CD4-positive, alpha-beta T cell treated with Interleukin-17A for 1 hour (primary cell): ENCODE results near the gene SCYGR1.
"Not testable (repeated sequence)": the region's sequence is repeated elsewhere in the genome, so short reads cannot be mapped to it uniquely, and the experiment has no call there.

ENCODE experiments used
- DNase-seq: peaks from one replicate; pipeline ENCODE4 v3.0.0-alpha.2; 2020

Gene SCYGR1

DNA sequence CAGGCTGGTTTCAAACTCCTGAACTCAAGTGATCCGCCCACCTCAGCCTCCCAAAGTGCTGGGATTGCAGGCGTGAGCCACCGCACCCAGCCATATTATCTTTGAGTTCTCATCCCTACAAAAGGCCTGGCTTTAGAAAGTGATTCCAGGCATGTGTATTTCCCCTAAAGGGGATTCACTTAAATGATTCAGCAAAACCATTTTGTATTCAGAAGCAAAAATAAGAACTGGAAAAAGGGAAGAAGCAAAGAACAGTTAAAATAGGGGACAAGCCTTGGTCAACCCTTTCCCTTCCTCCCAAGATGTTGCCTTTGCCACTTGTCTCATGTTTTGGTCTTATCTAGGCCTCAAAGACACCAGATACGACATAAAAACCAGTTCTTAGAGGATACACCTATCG, 19.2 kb downstream of the SCYGR1 start:
- no peak for DNase-seq

DNA sequence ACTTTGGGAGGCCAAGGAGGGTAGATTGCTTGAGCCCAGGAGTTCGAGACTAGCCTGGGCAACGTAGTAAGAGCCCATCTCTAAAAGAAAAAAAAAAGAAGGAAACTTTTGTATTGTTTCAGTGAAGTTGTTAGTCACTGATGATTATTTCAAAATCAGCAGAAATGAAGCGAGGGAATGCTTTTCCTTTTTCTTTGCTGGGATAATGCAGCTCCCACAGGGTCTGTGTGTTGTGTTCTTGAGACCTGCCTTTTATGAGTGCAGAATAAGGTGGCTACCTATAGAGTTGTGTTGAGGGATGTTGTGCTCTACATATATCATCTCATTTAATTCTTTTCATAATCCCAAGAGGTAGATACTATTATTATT, 20.3 kb downstream of the SCYGR1 start:
- no peak for DNase-seq

DNA sequence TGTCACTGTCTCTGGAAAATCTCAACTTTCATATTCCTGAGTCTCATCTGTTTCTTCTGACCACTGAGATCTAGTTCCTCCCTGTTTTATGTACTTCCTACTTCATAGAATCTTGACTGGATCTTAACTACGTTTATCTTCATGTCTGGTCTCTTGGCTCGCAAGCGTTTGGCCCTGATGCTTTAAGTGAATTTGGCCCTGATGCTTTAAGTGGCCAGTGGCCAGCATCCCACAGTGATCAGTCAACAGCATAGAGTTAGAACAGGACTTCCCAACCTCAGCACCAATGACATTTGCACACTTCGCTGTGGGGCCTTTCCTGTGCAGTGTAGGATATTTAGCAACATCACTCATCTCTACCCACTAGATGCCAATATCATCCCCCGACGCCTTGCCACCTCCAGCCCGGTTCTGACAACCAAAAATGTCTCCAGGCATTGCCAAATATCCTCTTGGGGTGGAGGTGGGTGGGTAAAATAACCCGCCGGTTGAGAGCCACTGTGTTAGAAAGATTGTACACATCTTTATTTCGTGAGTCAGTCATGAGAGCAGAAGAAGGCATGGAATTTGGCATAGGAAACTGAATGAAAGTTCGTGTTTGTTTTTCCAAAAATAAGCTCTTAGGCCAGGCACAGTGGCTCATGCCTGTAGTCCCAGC, 20.9 kb downstream of the SCYGR1 start:
- no peak for DNase-seq

DNA sequence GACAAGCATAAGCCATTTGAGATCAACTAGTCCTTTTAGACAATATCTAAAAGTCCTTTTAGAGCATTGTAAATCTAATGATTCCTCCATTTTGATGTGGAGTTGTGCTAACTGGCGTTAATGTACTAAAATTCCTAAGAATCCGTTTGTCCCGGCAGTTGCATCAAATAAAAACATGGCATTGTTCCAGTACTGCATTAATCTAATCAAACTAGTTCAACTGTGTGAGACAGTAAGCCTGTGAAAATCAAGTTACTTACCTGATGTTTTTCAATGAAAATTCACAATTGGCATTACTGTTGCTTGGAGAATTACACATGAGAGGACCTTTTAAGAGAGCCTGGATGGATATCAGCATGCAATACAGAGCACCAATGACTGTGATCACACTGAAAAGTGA, 21.9 kb downstream of the SCYGR1 start:
- DNase-seq, result no peak

DNA sequence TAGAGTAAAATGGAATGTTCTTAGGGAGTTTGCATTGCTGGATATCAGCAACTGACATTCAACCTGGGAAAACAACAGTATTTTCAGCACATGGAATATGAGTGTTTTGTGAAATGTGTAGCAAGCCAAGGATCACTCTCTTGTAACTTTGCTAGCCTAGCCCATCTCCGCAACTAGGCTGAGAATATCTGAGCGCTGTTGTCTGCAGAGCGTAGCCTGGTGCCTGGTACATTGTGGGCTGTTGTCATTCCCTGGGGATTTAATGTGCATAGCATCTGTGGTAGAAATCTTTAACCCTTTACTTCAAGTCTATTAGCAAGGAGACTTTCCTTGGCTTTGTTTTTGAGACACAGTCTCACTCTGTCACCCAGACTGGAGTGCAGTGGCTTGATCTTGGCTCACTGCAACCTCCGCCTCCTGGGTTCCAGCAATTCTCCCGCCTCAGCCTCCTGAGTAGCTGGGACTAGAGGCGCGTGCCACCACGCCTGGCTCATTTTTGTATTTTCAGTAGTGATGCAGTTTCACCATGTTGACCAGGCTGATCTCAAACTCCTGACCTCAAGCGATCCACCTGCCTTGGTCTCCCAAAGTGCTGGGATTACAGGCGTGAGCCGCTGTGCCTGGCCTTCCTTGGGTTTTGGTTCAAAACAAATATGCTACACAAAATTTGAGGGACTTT, 23.0 kb downstream of the SCYGR1 start:
- not testable (repeated sequence) for DNase-seq

DNA sequence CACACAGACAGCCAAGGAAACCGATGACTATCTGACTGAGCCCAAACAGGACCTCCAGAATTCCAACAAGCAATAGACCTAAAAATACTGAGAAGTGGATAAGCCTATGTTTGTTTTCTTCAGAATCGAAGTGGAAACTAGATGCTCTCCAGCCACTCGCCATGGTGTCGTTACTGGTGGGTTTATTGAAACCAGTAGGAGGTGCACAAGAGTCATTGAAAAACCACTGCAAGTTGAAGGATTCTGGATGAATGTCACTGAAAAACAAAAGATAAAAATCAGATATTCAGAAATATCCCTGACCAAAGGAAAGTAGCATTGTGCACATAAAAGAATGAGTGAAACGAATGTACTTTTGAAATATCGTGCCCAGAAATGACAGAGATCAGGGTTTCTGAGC, 24.0 kb downstream of the SCYGR1 start:
- peak; percentile 38 for DNase-seq

DNA sequence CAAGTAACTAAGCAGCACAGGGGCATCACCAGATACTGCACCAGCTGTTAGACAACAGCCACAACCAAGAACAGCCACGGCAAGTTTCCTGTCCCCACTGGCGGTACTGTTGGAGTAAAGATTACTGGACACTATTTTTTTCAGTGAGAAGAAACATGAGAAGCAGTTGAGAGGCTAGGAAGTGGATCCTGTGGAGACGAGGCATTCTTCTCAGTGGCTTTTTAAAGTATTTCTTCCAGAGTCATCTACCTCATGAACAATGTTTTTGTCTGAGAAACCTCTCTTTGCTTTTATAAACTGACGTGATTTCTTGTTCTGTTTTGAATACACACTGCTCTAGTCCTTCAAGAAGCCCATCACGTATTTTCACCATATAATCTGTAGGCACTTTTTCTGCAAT, 27.4 kb downstream of the SCYGR1 start:
- DNase-seq, result no peak

DNA sequence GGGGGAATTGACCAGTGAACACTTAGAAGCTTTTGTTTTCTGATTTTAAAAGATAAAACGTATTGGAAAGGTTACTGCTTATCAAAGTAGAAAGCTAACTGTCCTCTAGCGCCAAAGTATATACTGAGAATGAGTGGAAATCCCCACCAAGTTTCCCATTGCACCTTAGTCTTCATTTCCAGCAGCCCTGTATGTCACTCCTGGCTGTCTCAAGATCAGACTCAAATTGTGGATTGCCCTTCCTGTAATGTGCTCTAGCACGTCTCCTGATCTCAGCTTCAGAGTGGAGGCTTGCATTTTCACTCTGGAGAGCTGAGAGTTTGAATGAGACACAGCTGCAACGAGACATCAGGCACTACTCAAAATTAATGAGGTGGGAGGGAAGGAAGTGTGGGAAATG, 36.1 kb downstream of the SCYGR1 start:
- no peak for DNase-seq

DNA sequence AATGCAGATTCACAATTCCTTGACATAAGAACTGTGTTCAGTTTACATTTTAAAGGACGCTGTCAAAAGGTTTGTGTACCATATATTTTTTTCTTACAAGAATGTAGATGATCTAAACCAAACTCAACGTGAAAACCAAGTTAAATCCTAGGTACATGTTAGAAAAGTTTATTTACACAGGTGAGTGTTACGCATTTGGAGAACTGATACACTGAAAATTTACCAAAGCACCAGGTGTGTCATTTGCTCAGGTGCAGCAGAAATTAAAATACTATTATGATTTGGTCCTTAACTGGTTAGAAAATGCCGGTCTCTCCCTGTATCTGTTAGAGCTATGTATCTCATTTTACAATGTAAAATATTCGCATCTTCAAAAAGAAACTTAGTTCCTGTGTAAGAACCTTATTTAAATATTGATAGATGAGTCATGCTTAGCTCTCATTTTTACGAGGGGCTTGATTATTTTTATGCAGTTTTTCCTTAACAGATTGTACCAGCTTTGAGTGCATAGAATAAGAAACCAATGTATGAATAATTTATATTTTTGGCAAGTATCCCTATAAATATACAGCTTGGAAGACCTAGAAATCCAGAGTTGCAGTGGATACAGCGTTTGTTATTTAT, 37.6 kb downstream of the SCYGR1 start:
- DNase-seq, result no peak

DNA sequence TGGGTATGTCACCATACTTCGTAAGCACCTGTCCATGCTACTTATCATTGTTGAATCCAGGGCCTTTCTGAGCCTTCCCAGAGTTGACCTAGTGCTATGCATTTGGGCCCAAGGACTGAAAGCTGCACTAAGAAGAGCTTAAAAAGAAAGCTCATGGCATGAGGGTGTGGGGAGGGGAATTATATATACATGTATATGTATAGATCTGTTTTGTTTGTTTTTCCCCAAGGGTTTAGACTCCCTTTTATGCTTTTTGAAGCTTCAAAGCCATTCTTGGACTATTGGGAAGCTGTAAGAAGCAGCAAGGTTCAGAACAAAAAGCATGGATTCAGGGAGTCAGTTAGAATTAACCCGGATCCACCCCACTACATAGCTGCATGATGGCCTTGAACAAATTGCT, 39.4 kb downstream of the SCYGR1 start:
- no peak for DNase-seq

DNA sequence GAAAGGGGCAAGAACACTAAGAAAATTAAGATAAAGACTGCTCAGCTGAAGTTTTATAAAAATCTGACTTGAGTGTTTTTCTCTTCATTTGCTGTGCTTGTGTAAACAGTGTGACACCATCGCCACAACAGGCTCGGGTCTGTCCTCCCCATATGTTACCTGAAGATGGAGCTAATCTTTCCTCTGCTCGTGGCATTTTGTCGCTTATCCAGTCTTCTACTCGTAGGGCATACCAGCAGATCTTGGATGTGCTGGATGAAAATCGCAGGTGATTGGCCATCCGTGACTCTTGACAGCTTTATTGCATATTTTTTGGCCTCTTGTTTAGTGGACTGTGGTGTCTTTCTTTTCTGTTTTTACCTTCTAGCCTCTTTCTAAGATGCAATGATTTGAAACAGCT, 40.6 kb downstream of the SCYGR1 start:
- DNase-seq, result no peak

DNA sequence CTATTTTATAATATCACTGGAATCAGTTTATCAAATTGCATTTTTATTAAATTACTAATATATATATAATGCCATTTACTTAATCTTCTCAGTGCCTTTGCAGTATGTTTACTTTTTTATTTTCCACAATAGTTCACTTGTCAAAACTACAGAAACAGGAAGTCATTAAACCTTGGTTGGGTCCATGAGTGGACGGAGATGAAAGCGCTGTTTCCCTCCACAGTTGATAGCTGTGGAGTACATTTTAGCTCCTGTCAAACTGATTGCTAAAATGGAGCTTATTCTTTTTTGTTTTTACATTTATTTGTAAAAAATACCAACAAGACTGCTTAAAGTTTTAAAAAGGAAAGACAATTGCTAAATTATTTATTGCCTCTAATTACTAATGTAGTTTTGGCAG, 43.5 kb downstream of the SCYGR1 start:
- no peak for DNase-seq

DNA sequence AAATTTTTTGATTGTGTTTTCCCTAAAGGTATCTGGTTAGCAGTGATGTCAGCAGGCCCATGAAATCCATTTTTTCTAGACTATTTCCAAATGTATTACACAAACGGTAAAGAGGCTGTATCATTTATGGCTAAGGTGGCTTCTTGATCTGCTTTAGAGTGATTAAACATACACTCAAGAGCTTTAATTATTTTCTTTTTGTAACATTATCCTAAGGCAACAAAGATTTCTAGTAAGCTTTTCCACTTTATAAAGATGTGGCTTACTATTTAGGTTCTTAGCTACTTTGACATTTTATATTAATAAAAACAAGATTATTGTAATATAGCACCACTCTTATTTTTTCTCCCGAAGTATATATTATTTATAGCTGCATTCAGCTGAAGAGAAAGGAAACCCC, 46.2 kb downstream of the SCYGR1 start:
- DNase-seq, result no peak

DNA sequence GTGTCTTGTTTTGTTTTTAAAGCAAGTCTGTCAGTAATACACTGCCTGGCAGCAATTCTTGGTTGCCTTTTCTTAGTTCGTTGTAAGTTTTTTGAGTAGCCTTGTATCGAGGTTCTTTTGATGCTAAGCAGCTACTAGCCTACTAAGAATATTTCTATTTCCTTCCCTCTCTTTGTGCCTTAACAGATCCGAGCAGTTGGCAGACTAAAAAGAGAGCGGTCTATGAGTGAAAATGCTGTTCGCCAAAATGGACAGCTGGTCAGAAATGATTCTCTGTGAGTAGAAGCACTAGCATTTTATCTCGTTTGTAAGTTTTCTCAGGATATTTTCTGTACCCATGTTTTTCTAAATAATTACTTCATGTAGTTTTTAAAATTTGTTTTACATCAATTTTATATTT, 47.6 kb downstream of the SCYGR1 start:
- DNase-seq, result no peak

DNA sequence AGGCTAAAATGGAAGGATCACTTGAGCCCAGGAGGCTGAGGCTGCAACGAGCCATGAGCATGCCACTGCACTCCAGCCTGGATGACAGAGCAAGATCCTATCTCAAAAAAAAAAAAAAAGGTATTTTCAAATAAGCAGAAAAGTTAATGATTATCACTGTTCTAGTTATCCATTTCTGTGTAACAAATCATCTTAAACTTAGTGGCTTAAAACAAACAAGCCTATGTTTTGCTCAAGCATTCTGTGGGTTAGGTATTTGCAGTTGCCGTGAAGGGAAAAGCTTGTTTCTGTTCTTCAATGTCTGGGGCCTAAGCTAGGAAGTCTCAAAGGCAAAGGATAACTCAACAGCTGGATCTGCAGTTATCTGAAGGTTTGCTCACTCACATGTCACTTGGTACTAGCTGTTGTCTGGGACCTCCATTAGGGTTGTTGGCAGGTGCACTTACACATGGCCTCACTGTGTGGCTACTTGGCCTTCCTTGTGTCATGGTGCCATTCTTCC, 48.6 kb downstream of the SCYGR1 start:
- no peak for DNase-seq
